Chondrocyte (in vitro differentiated cells): Measurements from ENCODE around the gene SCYL1. TPM values are rescaled to one million over a fixed set of nuclear protein-coding genes. Genes with fewer than 3 reads are reported as not detected.

Experiments used
- DNase-seq: peaks from one replicate; pipeline ENCODE4 v3.0.0; 2021; ENCODE audit warnings: mixed read lengths, low spot score
- H3K27ac Mint-ChIP-seq: one replicate; pipeline ENCODE4 v1.8.0; 2021; ENCODE audit warnings: mild to moderate bottlenecking, moderate library complexity, mixed read lengths; ENCODE audit not compliant: unreplicated experiment
- H3K27me3 Mint-ChIP-seq: 2 replicates; pipeline ENCODE4 v1.8.0; 2021; ENCODE audit warnings: low read depth, mixed read lengths
- H3K36me3 Mint-ChIP-seq: 2 replicates; pipeline ENCODE4 v1.8.0; 2021; ENCODE audit warnings: low read depth, mixed read lengths
- H3K4me1 Mint-ChIP-seq: 2 replicates; pipeline ENCODE4 v1.8.0; 2021; ENCODE audit warnings: low read depth, mild to moderate bottlenecking, mixed read lengths
- H3K4me3 Mint-ChIP-seq: one replicate; pipeline ENCODE4 v1.8.0; 2021; ENCODE audit warnings: mild to moderate bottlenecking, moderate library complexity, mixed read lengths; ENCODE audit not compliant: unreplicated experiment
- H3K9me3 Mint-ChIP-seq: 2 replicates; pipeline ENCODE4 v1.8.0; 2021; ENCODE audit warnings: low read depth, mixed read lengths
- CTCF ChIP-seq: fragments of 200-600 bp; sonication (generic); IDR thresholded peaks from 2 replicates; pipeline ENCODE4 v1.5.0; 2021; ENCODE audit warnings: antibody characterized with exemption, mild to moderate bottlenecking, moderate library complexity
- total RNA-seq: library from RNA; stranded (reverse); gene quantifications from 3 replicates; pipeline ENCODE4 v1.2.1, GENCODE V29; 2021

The SCYL1 gene
- total RNA-seq, 1 donor from 2014 or later: 108 TPM

- Mint-ChIP-seq H3K4me1 (peaks cover 56% of the 10 kb centered on the region), H3K4me3 (no peak overlapping the region), H3K27me3 (no peaks in the 10 kb centered on the region)
Measured at GRCh38 chr11:65554842-65555430, 30.1 kb downstream of the SCYL1 start.

GRCh38 chr11:65555693-65556231 is 30.9 kb downstream of the SCYL1 start:
- Mint-ChIP-seq H3K36me3 (peaks cover 18% of the 10 kb centered on the region), H3K27me3 (no peaks in the 10 kb centered on the region), H3K9me3 (no peaks in the 10 kb centered on the region), H3K4me3 (peak overlapping the region; percentile 81), H3K4me1 (peaks cover 64% of the 10 kb centered on the region), H3K27ac (peak overlapping the region; percentile 85)
- peak; percentile 91 for DNase-seq
- TF ChIP-seq CTCF: no peak

More at GRCh38 chr11:65554842-65555430, 30.1 kb downstream of the SCYL1 start:
- H3K27ac Mint-ChIP-seq: peak overlapping the region; percentile 41
- no peaks in the 10 kb centered on the region for H3K9me3 Mint-ChIP-seq
- no peak for TF ChIP-seq CTCF
- DNase-seq: no peak
- peaks cover 21% of the 10 kb centered on the region for H3K36me3 Mint-ChIP-seq

GRCh38 chr11:65556470-65557279 is 31.8 kb downstream of the SCYL1 start:
- peaks cover 10% of the 10 kb centered on the region for H3K36me3 Mint-ChIP-seq
- TF ChIP-seq CTCF: no peak
- DNase-seq: no peak
- H3K4me1 Mint-ChIP-seq: peaks cover 68% of the 10 kb centered on the region
- no peaks in the 10 kb centered on the region for H3K27me3 Mint-ChIP-seq
- H3K9me3 Mint-ChIP-seq: no peaks in the 10 kb centered on the region
- H3K27ac Mint-ChIP-seq: peak overlapping the region; percentile 85
- H3K4me3 Mint-ChIP-seq: peak overlapping the region; percentile 81

GRCh38 chr11:65557280-65558001 is 32.6 kb downstream of the SCYL1 start:
- TF ChIP-seq CTCF: no peak
- Mint-ChIP-seq H3K9me3 (no peaks in the 10 kb centered on the region), H3K36me3 (peaks cover 2% of the 10 kb centered on the region), H3K27me3 (no peaks in the 10 kb centered on the region), H3K4me1 (peaks cover 68% of the 10 kb centered on the region), H3K4me3 (peak overlapping the region; percentile 81), H3K27ac (peak overlapping the region; percentile 85)
- DNase-seq: no peak
